ENCODE results near the gene GPRIN3.
"Not testable (repeated sequence)": the region's sequence is repeated elsewhere in the genome, so short reads cannot be mapped to it uniquely, and the experiment has no call there.

GPRIN3 gene

GRCh38 chr4:89204624-89205023, 103.0 kb downstream of the GPRIN3 start:
- Histone ChIP-seq H3K4me3 (no peak overlapping the region), H3K36me3 (no peaks in the 10 kb centered on the region), H3K27me3 (no peaks in the 10 kb centered on the region), H4K20me1 (no peaks in the 10 kb centered on the region), H3K9me3 (replicated peaks in 1 of 11) (peaks cover 0 to 12% (median 7%) of the 10 kb centered on the region in 11 experiments; a peak in 4 of 22 replicates), H3K4me1 (no peaks in the 10 kb centered on the region), H3K4me2 (no peak overlapping the region), H3K9ac (no peak overlapping the region), H3K27ac (no peak overlapping the region)
- no peak for TF ChIP-seq Cebpa-rat (IDR thresholded peaks at IDR 0.05)

- H3K4me3 ChIP-seq: no peak overlapping the region
- H3K4me2 ChIP-seq: no peak overlapping the region
- H3K27me3 ChIP-seq: no peaks in the 10 kb centered on the region
- no peaks in the 10 kb centered on the region for H3K4me1 ChIP-seq
- TF ChIP-seq Cebpa-rat (IDR thresholded peaks at IDR 0.05): no peak
- no peak overlapping the region for H3K9ac ChIP-seq
- H4K20me1 ChIP-seq: no peaks in the 10 kb centered on the region
- peaks cover 0 to 12% (median 7%) of the 10 kb centered on the region in 11 experiments; a peak in 4 of 22 replicates for H3K9me3 ChIP-seq (replicated peaks in 1 of 11)
- H3K36me3 ChIP-seq: no peaks in the 10 kb centered on the region
- no peak overlapping the region for H3K27ac ChIP-seq
These were observed 103.7 kb downstream of the GPRIN3 start for GRCh38 chr4:89203902-89204301.

GRCh38 chr4:89199394-89199793, 108.2 kb downstream of the GPRIN3 start:
- not testable (repeated sequence) for H3K4me3 ChIP-seq; H3K9ac ChIP-seq; H3K4me1 ChIP-seq; H3K4me2 ChIP-seq; H4K20me1 ChIP-seq; H3K27ac ChIP-seq; H3K27me3 ChIP-seq; H3K9me3 ChIP-seq (replicated peaks in 1 of 11); H3K36me3 ChIP-seq

- no peak overlapping the region for H3K4me3 ChIP-seq
- peaks cover 0 to 7% (median 0%) of the 10 kb centered on the region in 11 experiments; a peak in 2 of 22 replicates for H3K9me3 ChIP-seq (replicated peaks in 1 of 11)
- H3K4me1 ChIP-seq: no peaks in the 10 kb centered on the region
- no peak overlapping the region for H3K27ac ChIP-seq
- no peaks in the 10 kb centered on the region for H3K36me3 ChIP-seq
- H3K27me3 ChIP-seq: no peaks in the 10 kb centered on the region
- TF ChIP-seq Cebpa-rat (IDR thresholded peaks at IDR 0.05): no peak
- no peak overlapping the region for H3K9ac ChIP-seq
- no peak overlapping the region for H3K4me2 ChIP-seq
- H4K20me1 ChIP-seq: no peaks in the 10 kb centered on the region
These were observed 109.7 kb downstream of the GPRIN3 start for GRCh38 chr4:89197920-89198319.

GRCh38 chr4:89196745-89197144, 110.9 kb downstream of the GPRIN3 start:
- Histone ChIP-seq H3K4me3 (no peak overlapping the region), H3K27ac (no peak overlapping the region), H3K9ac (no peak overlapping the region), H4K20me1 (no peaks in the 10 kb centered on the region), H3K36me3 (no peaks in the 10 kb centered on the region), H3K27me3 (no peaks in the 10 kb centered on the region), H3K4me1 (no peaks in the 10 kb centered on the region), H3K9me3 (replicated peaks in 1 of 11) (peaks cover 0 to 4% (median 0%) of the 10 kb centered on the region in 11 experiments; a peak in 2 of 22 replicates), H3K4me2 (no peak overlapping the region)
- no peak for TF ChIP-seq Cebpa-rat (IDR thresholded peaks at IDR 0.05)

- H3K27ac ChIP-seq: no peak overlapping the region
- no peaks in the 10 kb centered on the region for H3K36me3 ChIP-seq
- H3K27me3 ChIP-seq: no peaks in the 10 kb centered on the region
- no peak overlapping the region for H3K4me2 ChIP-seq
- H3K9me3 ChIP-seq (replicated peaks in 1 of 11): no peaks in the 10 kb centered on the region
- H3K4me3 ChIP-seq: no peak overlapping the region
- H3K4me1 ChIP-seq: no peaks in the 10 kb centered on the region
- TF ChIP-seq Cebpa-rat (IDR thresholded peaks at IDR 0.05): no peak
- no peak overlapping the region for H3K9ac ChIP-seq
- H4K20me1 ChIP-seq: no peaks in the 10 kb centered on the region
These were observed 111.4 kb downstream of the GPRIN3 start for GRCh38 chr4:89196056-89196674.

GRCh38 chr4:89193843-89194242, 113.8 kb downstream of the GPRIN3 start:
- no peaks in the 10 kb centered on the region for H3K36me3 ChIP-seq
- H3K27ac ChIP-seq: no peak overlapping the region
- no peak for TF ChIP-seq Cebpa-rat (IDR thresholded peaks at IDR 0.05)
- H3K4me2 ChIP-seq: no peak overlapping the region
- no peak overlapping the region for H3K9ac ChIP-seq
- no peaks in the 10 kb centered on the region for H3K4me1 ChIP-seq
- H3K27me3 ChIP-seq: no peaks in the 10 kb centered on the region
- H4K20me1 ChIP-seq: no peaks in the 10 kb centered on the region
- H3K4me3 ChIP-seq: no peak overlapping the region
- H3K9me3 ChIP-seq (replicated peaks in 1 of 11): no peaks in the 10 kb centered on the region

All from BLaER1 treated with 17β-estradiol and CSF1 and Interleukin-3, amounts not matched to agents 10 nM and 100 nM (cell line).